Heart right ventricle (tissue), 16 donors: ENCODE results near the gene TSNAX. TPM values are rescaled to one million over a fixed set of nuclear protein-coding genes. Genes with fewer than 3 reads are reported as not detected.
A peak's percentile ranks its signal among the peaks of the same experiment; 100 is the strongest.

Experiments
- ATAC-seq, 8 donors: fragments of 200-7000 bp; cut with Tn5 transposase; one replicate each; pipeline ENCODE4 v1.9.1; 2020; ENCODE audit warnings: mild to moderate bottlenecking in 8 of 8, moderate library complexity in 8 of 8, moderate number of reproducible peaks in 1 of 8
- DNase-seq, 2 donors: peaks; one replicate each; pipeline ENCODE4 v3.0.0-alpha.2; 2020
- H3K27ac ChIP-seq, 10 donors: fragments of 200-600 bp; sonication (generic) in 2 of 10; one replicate each; pipeline versions ENCODE4 v1.5.0 to v1.8.0; 2020 to 2022; ENCODE audit warnings: mild to moderate bottlenecking in 3 of 10
- H3K27me3 ChIP-seq, 7 donors: fragments of 200-600 bp; one replicate each; pipeline ENCODE4 v1.8.0; 2021 to 2022; ENCODE audit warnings: mild to moderate bottlenecking in 2 of 7
- H3K36me3 ChIP-seq, 9 donors: fragments of 200-600 bp; sonication (generic) in 1 of 9; one replicate each; pipeline versions ENCODE4 v1.5.0 to v1.8.0; 2020 to 2022; ENCODE audit warnings: mild to moderate bottlenecking in 2 of 9
- H3K4me1 ChIP-seq, 9 donors: fragments of 200-600 bp; sonication (generic) in 1 of 9; one replicate each; pipeline versions ENCODE4 v1.5.0 to v1.8.0; 2020 to 2022; ENCODE audit warnings: mild to moderate bottlenecking in 4 of 9
- H3K4me3 ChIP-seq, 10 donors: fragments of 200-600 bp; sonication (generic) in 2 of 10; one replicate each; pipeline versions ENCODE4 v1.5.0 to v1.8.0; 2020 to 2022; ENCODE audit warnings: mild to moderate bottlenecking in 7 of 10, moderate library complexity in 2 of 10
- H3K9me3 ChIP-seq, 11 donors: fragments of 200-600 bp in 10 of 11; sonication (generic) in 2 of 11; one replicate each; pipeline versions ENCODE4 v1.5.0 to v1.8.0; 2013 to 2022; ENCODE audit warnings: mild to moderate bottlenecking in 2 of 11, control low read depth in 1 of 11, moderate library complexity in 1 of 11
- CTCF ChIP-seq, 9 donors: fragments of 200-600 bp; sonication (generic) in 2 of 9; IDR thresholded peaks; one replicate each; pipeline versions ENCODE4 v1.5.0 to v1.8.0; 2021 to 2022; ENCODE audit warnings: antibody characterized with exemption in 9 of 9, mild to moderate bottlenecking in 5 of 9, moderate library complexity in 1 of 9
- WGBS, 2 donors: extraction: QIAGEN DNeasy Blood & Tissue Kit; methylation state at CpG; one replicate each; pipeline ENCODE4 v1.1.7; 2013; ENCODE audit warnings: inconsistent platforms in 1 of 2; 5-methylcytosine and 5-hydroxymethylcytosine counted together
- intact Hi-C, 10 donors: fragments of 100-400 bp; cut with DNase I; formaldehyde crosslinking; loops; one replicate each; pipeline versions ENCODE4 v1.11.1 to v1.14.2; 2022
- polyA plus RNA-seq, 2 donors: library from polyadenylated mRNA; stranded (reverse); fragments of 200-250 nt; gene quantifications; one replicate each; pipeline ENCODE4 v1.2.3, GENCODE V29; 2013
- total RNA-seq, 10 donors: library from RNA; stranded (reverse); fragmentation: NEBNext Ultra II Directional in 3 of 10; extraction: Animal tissue kit (Norgen Biotek cat#: 25700) in 3 of 10; gene quantifications; one replicate each; pipeline versions ENCODE4 v1.2.1 to v1.2.4, GENCODE V29; 2021 to 2023
- donor health status: Arrhythmogenic right ventricular cardiomyopathy.
- donor health status: ischemic (EF 13 %, LVEDD 7.1; RV severe dilation, severe dysfunction).
- donor health status: healthy with polysubstance abuse.
- donor health status: DM: no; HTN: yes; CAD: no.
- donor health status: DM: no; HTN: no; CAD: no.
- donor health status: ischemic (EF 25% LVEDD 6.9; RV normal size, moderate dysfunction).
- donor health status: ischemic (EF 25% LVEDD 5.7; RV mildly dilated, moderate dysfunction).
- donor health status: healthy.
- donor health status: DM: yes; HTN: yes; CAD: no.
- donor health status: Ischemic cardiomyopathy.
- donor health status: ischemic (EF 35%, LVEDD 5.7; RV mildly dilated, moderate dysfunction).
- donor health status: nonischemic (EF 11% LVEDD 7.7; RV severe dilation, severe dysfunction).
- donor health status: DM: yes; HTN: yes; CAD: no.
- donor health status: PGD.
- donor health status: ischemic (EF 29% LVEDD 5.4; RV normal size, mild dysfunction).
- donor health status: nonischemic (EF 23%, LVEDD 6.1; RV moderate dilation, normal function).

Gene TSNAX
- total and polyA plus RNA-seq, 12 donors: 11.8 to 37.9 (median 32.0) TPM

DNA sequence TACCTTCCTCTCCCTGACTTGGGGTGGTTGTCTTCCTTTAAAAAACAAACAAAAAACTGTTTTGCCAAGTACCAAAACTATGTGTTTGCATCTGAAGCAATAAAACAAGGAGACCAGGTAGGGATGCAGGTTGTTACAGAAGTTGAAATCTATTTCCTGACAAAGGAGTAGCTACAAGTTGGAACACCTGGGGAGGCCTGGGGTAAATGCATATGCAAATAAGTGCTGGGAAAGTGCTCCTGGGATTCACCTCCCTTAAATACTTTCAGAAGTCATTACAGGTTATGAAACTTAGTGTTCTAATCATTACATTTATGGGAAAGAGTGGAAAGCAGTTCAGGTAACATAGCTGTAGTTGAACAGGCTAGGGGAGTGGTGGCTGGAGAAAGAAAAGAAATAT is 1.9 kb upstream of the TSNAX start:
- no peaks in the 10 kb centered on the region for H3K9me3 ChIP-seq

GRCh38 chr1:231527586-231528171 is 790 bp upstream of the TSNAX start:
- ATAC-seq (peak in 2 of 8 donors; percentile 1 to 13), DNase-seq (no peak)
- intact Hi-C loops: loop anchor here in 9 of 10 donors (1.0 to 10.0 kb wide), 7 partner anchors 37 to 170 kb away; partner anchors contain the start of gene EGLN1 (in 7 of the 9)
- H3K4me3 ChIP-seq: peak overlapping the region; percentile 59 to 85 (median 74)
- TF ChIP-seq CTCF (IDR thresholded peaks at IDR 0.05): no peak
- H3K4me1 ChIP-seq: peaks cover 0 to 58% (median 35%) of the 10 kb centered on the region in 9 donors
- no peaks in the 10 kb centered on the region for H3K9me3 ChIP-seq
- 56% methylated on average over 15 of the region's 15 CpGs for WGBS, 2 donors
- H3K27ac ChIP-seq: peak overlapping the region; percentile 87 to 97 (median 92)
- no peaks in the 10 kb centered on the region for H3K27me3 ChIP-seq
- peaks cover 0 to 27% (median 0%) of the 10 kb centered on the region in 9 donors for H3K36me3 ChIP-seq

More for the DNA sequence above, 1.9 kb upstream of the TSNAX start:
- no peak for TF ChIP-seq CTCF (IDR thresholded peaks at IDR 0.05)
- Histone ChIP-seq H3K27ac (no peak overlapping the region), H3K27me3 (no peaks in the 10 kb centered on the region), H3K36me3 (peaks cover 0 to 19% (median 0%) of the 10 kb centered on the region in 9 donors), H3K4me3 (no peak overlapping the region), H3K4me1 (peaks cover 0 to 49% (median 28%) of the 10 kb centered on the region in 9 donors)
- ATAC-seq: no peak
- intact Hi-C loops: loop anchor here in 6 of 10 donors (5.0 to 10.0 kb wide), 3 partner anchors 102 to 169 kb away; partner anchors contain the start of gene EGLN1 (in 3 of the 6)
- DNase-seq: no peak

GRCh38 chr1:231533240-231533639 is 4.8 kb downstream of the TSNAX start:
- no peak for TF ChIP-seq CTCF (IDR thresholded peaks at IDR 0.05)
- ATAC-seq: no peak
- Histone ChIP-seq H3K27me3 (no peaks in the 10 kb centered on the region), H3K9me3 (no peaks in the 10 kb centered on the region), H3K4me1 (peaks cover 6 to 79% (median 67%) of the 10 kb centered on the region in 9 donors), H3K36me3 (peaks cover 0 to 70% (median 7%) of the 10 kb centered on the region in 9 donors), H3K4me3 (no peak overlapping the region), H3K27ac (no peak overlapping the region)
- DNase-seq: no peak
- intact Hi-C loops: loop anchor here in 1 of 10 donors (10.0 kb wide), 1 partner anchor 62 kb away; no protein-coding TSS in a partner anchor
- WGBS, 2 donors: 92 to 94% methylated on average over 7 of the region's 7 CpGs

GRCh38 chr1:231534703-231535159 is 6.3 kb downstream of the TSNAX start:
- ATAC-seq (peak in 1 of 8 donors; percentile 24), DNase-seq (no peak)
- peaks cover 6 to 70% (median 60%) of the 10 kb centered on the region in 9 donors for H3K4me1 ChIP-seq
- 22 to 36% methylated on average over 4 of the region's 4 CpGs for WGBS, 2 donors
- intact Hi-C loops: loop anchor here in 1 of 10 donors (10.0 kb wide), 1 partner anchor 60 kb away; no protein-coding TSS in a partner anchor
- H3K4me3 ChIP-seq: no peak overlapping the region
- no peaks in the 10 kb centered on the region for H3K27me3 ChIP-seq
- peaks cover 0 to under 1% (median 0%) of the 10 kb centered on the region in 11 donors for H3K9me3 ChIP-seq
- TF ChIP-seq CTCF (IDR thresholded peaks at IDR 0.05): no peak
- H3K27ac ChIP-seq: peak overlapping the region in 5 of 10 donors; percentile 3 to 33 (median 9)
- peaks cover 0 to 83% (median 7%) of the 10 kb centered on the region in 9 donors for H3K36me3 ChIP-seq
